H1 (cell line): ENCODE measurements around the gene CIBAR2. TPM values are rescaled to one million over a fixed set of nuclear protein-coding genes. Genes with fewer than 3 reads are reported as not detected.

ENCODE experiments used
- CTCF ChIA-PET: fragments of 300-600 bp; sonication (Branson Sonifier 250); formaldehyde crosslinking; loops from one replicate; lab custom pipeline; 2021; ENCODE audit not compliant: partially characterized antibody; lab: Charles Lee
- POLR2A ChIA-PET: fragments of 300-600 bp; sonication (Branson Sonifier 250); formaldehyde crosslinking; loops from one replicate; lab custom pipeline; 2021; ENCODE audit warnings: inconsistent platforms; ENCODE audit not compliant: partially characterized antibody; lab: Charles Lee
- DNase-seq, 2 experiments: peaks; one replicate each; pipeline versions ENCODE4 v3.0.0 to v3.0.0-alpha.2; 2010 to 2022; ENCODE audit warnings: low spot score in 2 of 2, low read depth in 1 of 2, mixed read lengths in 1 of 2
- FAIRE-seq: peaks from 2 replicates; lab custom pipeline; 2011; peaks lifted over from hg19 to GRCh38; lab: Jason Lieb, UNC
- H2AFZ ChIP-seq: 2 replicates; pipeline ENCODE4 v1.8.1; 2012; ENCODE audit warnings: low read length, inconsistent platforms
- H2AK5ac ChIP-seq: 2 replicates; pipeline ENCODE4 v1.6.1; 2013; ENCODE audit warnings: low read depth, low read length
- H2BK120ac ChIP-seq: replicated peaks from 2 replicates; pipeline ENCODE3; 2013; ENCODE audit warnings: low read depth, low read length, inconsistent platforms
- H2BK12ac ChIP-seq: 2 replicates; pipeline ENCODE4 v1.6.1; 2013; ENCODE audit warnings: low read depth, low read length
- H2BK15ac ChIP-seq: 2 replicates; pipeline ENCODE4 v1.6.1; 2013; ENCODE audit warnings: low read length
- H2BK20ac ChIP-seq: 2 replicates; pipeline ENCODE4 v1.6.1; 2013; ENCODE audit warnings: low read length
- H2BK5ac ChIP-seq: 2 replicates; pipeline ENCODE4 v1.6.1; 2013; ENCODE audit warnings: low read depth, low read length
- H3K14ac ChIP-seq: 2 replicates; pipeline ENCODE4 v1.6.1; 2013; ENCODE audit warnings: inconsistent platforms; ENCODE audit not compliant: insufficient read length
- H3K18ac ChIP-seq: 2 replicates; pipeline ENCODE4 v1.6.1; 2013; ENCODE audit warnings: low read length; ENCODE audit errors: extremely low read depth
- H3K23ac ChIP-seq: 2 replicates; pipeline ENCODE4 v1.6.1; 2013; ENCODE audit warnings: inconsistent platforms; ENCODE audit not compliant: insufficient read length
- H3K23me2 ChIP-seq: 2 replicates; pipeline ENCODE4 v1.6.1; 2013; ENCODE audit warnings: low read depth, low read length
- H3K27ac ChIP-seq: 2 replicates; pipeline ENCODE4 v1.6.1; 2011; ENCODE audit warnings: low read depth, low read length, inconsistent platforms
- H3K27me3 ChIP-seq, 4 experiments: replicated peaks in 1 of 4; 1 replicate in 1 of 4; 2 replicates in 3 of 4; pipeline versions ENCODE4 v1.6.1 to v1.8.1; 2011 to 2013; ENCODE audit warnings: low read length in 3 of 4, mild to moderate bottlenecking in 3 of 4, inconsistent platforms in 2 of 4, mixed read lengths in 2 of 4, moderate library complexity in 1 of 4; ENCODE audit not compliant: control insufficient read depth in 3 of 4, insufficient read depth in 3 of 4; ENCODE audit errors: extremely low read depth in 1 of 4
- H3K36me3 ChIP-seq, 4 experiments: 2 replicates each; pipeline versions ENCODE4 v1.6.1 to v1.8.1; 2011 to 2013; ENCODE audit warnings: mild to moderate bottlenecking in 4 of 4, low read length in 3 of 4, moderate library complexity in 2 of 4, control low read depth in 1 of 4, inconsistent platforms in 1 of 4; ENCODE audit not compliant: insufficient read depth in 4 of 4, control insufficient read depth in 2 of 4
- H3K4ac ChIP-seq: replicated peaks from 2 replicates; pipeline ENCODE3; 2013; ENCODE audit warnings: low read length, low read depth, mixed read lengths, inconsistent platforms; ENCODE audit not compliant: insufficient read length
- H3K4me1 ChIP-seq, 4 experiments: replicated peaks in 1 of 4; 1 replicate in 1 of 4; 2 replicates in 3 of 4; pipeline versions ENCODE4 v1.6.1 to v1.8.1; 2011 to 2013; ENCODE audit warnings: low read length in 3 of 4, inconsistent platforms in 2 of 4, mixed read lengths in 1 of 4; ENCODE audit not compliant: insufficient read depth in 4 of 4, control insufficient read depth in 3 of 4
- H3K4me2 ChIP-seq, 2 experiments: 2 replicates each; pipeline versions ENCODE4 v1.6.1 to v1.8.1; 2011 to 2013; ENCODE audit warnings: low read depth in 2 of 2, low read length in 2 of 2, control low read depth in 1 of 2, inconsistent platforms in 1 of 2, mild to moderate bottlenecking in 1 of 2; ENCODE audit not compliant: insufficient read depth in 1 of 2
- H3K4me3 ChIP-seq, 4 experiments: fragments of 200-600, 300-600 bp in 1 of 4; sonication (generic), shearing (Covaris generic), sonication (Bioruptor Twin) in 1 of 4; 2 replicates each; pipeline versions ENCODE4 v1.5.1 to v1.8.1; 2011 to 2016; ENCODE audit warnings: low read length in 4 of 4, low read depth in 3 of 4, control low read depth in 2 of 4, inconsistent platforms in 2 of 4, mild to moderate bottlenecking in 2 of 4, mixed read lengths in 1 of 4, moderate library complexity in 1 of 4; ENCODE audit not compliant: insufficient read depth in 2 of 4; ENCODE audit errors: extremely low read depth in 1 of 4
- H3K56ac ChIP-seq: replicated peaks from 2 replicates; pipeline ENCODE3; 2013; ENCODE audit warnings: low read depth, mild to moderate bottlenecking, mixed read lengths, low read length, inconsistent platforms; ENCODE audit not compliant: insufficient read length
- H3K79me1 ChIP-seq: 2 replicates; pipeline ENCODE4 v1.6.1; 2013; ENCODE audit warnings: low read depth, low read length, control low read depth
- H3K79me2 ChIP-seq, 2 experiments: 2 replicates each; pipeline versions ENCODE4 v1.6.1 to v1.8.1; 2012 to 2013; ENCODE audit warnings: low read length in 2 of 2, mild to moderate bottlenecking in 2 of 2, inconsistent platforms in 1 of 2; ENCODE audit not compliant: insufficient read depth in 2 of 2, control insufficient read depth in 1 of 2
- H3K9ac ChIP-seq, 4 experiments: replicated peaks in 1 of 4; 1 replicate in 1 of 4; 2 replicates in 3 of 4; pipeline versions ENCODE4 v1.6.1 to v1.8.1; 2011 to 2013; ENCODE audit warnings: low read depth in 3 of 4, low read length in 3 of 4, control low read depth in 2 of 4, mild to moderate bottlenecking in 2 of 4, moderate library complexity in 2 of 4, inconsistent platforms in 1 of 4; ENCODE audit errors: extremely low read depth in 1 of 4
- H3K9me3 ChIP-seq, 2 experiments: 2 replicates each; pipeline versions ENCODE4 v1.6.1 to v1.8.1; 2012 to 2013; ENCODE audit warnings: mild to moderate bottlenecking in 2 of 2, moderate library complexity in 2 of 2, control low read depth in 1 of 2, inconsistent platforms in 1 of 2, low read depth in 1 of 2, low read length in 1 of 2, mixed read lengths in 1 of 2; ENCODE audit not compliant: insufficient read depth in 2 of 2
- H4K20me1 ChIP-seq, 2 experiments: replicated peaks in 1 of 2; 2 replicates each; pipeline versions ENCODE3 to v1.8.1; 2011 to 2013; ENCODE audit warnings: inconsistent platforms in 2 of 2, low read length in 2 of 2, mild to moderate bottlenecking in 1 of 2; ENCODE audit not compliant: insufficient read depth in 2 of 2, control insufficient read depth in 1 of 2
- H4K5ac ChIP-seq: 2 replicates; pipeline ENCODE4 v1.6.1; 2013; ENCODE audit warnings: low read length, low read depth, mixed read lengths, inconsistent platforms; ENCODE audit not compliant: insufficient read length
- H4K8ac ChIP-seq: 2 replicates; pipeline ENCODE4 v1.8.0; 2013; ENCODE audit warnings: mild to moderate bottlenecking, moderate library complexity, low read length, inconsistent platforms; ENCODE audit not compliant: insufficient read depth; ENCODE audit errors: extremely low read depth
- H4K91ac ChIP-seq: replicated peaks from 2 replicates; pipeline ENCODE3; 2013; ENCODE audit warnings: low read length, mixed read lengths, inconsistent platforms; ENCODE audit not compliant: insufficient read length
- CTBP2 ChIP-seq: IDR thresholded peaks from 2 replicates; pipeline ENCODE4 v1.7.0; 2011; ENCODE audit warnings: borderline replicate concordance, mild to moderate bottlenecking, moderate library complexity, mixed read lengths, low read length; ENCODE audit not compliant: insufficient read depth, insufficient read length
- FOSL1 ChIP-seq: IDR thresholded peaks from 2 replicates; pipeline ENCODE4 v1.6.1; 2011; ENCODE audit warnings: mild to moderate bottlenecking, low read depth, low read length, moderate library complexity; ENCODE audit not compliant: insufficient read depth
- POU5F1 ChIP-seq: IDR thresholded peaks from 2 replicates; pipeline ENCODE4 v1.6.1; 2011; ENCODE audit warnings: low read depth, mild to moderate bottlenecking, low read length, moderate library complexity
- RFX5 ChIP-seq: IDR thresholded peaks from 2 replicates; pipeline ENCODE4 v1.6.1; 2011; ENCODE audit warnings: low read depth, low read length, improper control_type of control experiment, borderline replicate concordance
- SIX5 ChIP-seq: IDR thresholded peaks from 2 replicates; pipeline ENCODE4 v1.6.1; 2011; ENCODE audit warnings: mild to moderate bottlenecking, low read depth, low read length
- SUZ12 ChIP-seq: fragments of 200-600 bp; sonication (generic); IDR thresholded peaks from 2 replicates; pipeline ENCODE4 v1.6.1; 2012; ENCODE audit warnings: mild to moderate bottlenecking, inconsistent platforms, low read length, moderate library complexity, mixed read lengths
- WGBS, 2 experiments: shearing (Covaris generic) in 1 of 2; methylation state at CpG; one replicate each; pipeline versions ENCODE4 v1.1.6 to v1.1.7; 2013 to 2015; ENCODE audit warnings: low lambda C conversion rate in 2 of 2, mixed read lengths in 2 of 2, inconsistent platforms in 1 of 2, low coverage in 1 of 2, missing lambda C conversion rate in 1 of 2; ENCODE audit not compliant: insufficient replicate concordance in 2 of 2, insufficient coverage in 1 of 2, insufficient read length in 1 of 2; ENCODE audit errors: extremely low coverage in 1 of 2, missing lambda C conversion rate in 1 of 2; 5-methylcytosine and 5-hydroxymethylcytosine counted together
- polyA plus RNA-seq, 7 experiments: library from polyadenylated mRNA; depleted of rRNA in 3 of 7; stranded (reverse) in 5 of 7; unstranded in 2 of 7; fragments of >200 nt in 5 of 7; fragments of 200-250 nt in 2 of 7; gene quantifications; 1 replicate in 5 of 7; 2 replicates in 1 of 7; 4 replicates in 1 of 7; pipeline versions ENCODE4 v1.2.1 to v1.2.3, GENCODE V29; 2011 to 2013; ENCODE audit warnings: missing spikeins in 2 of 7, mixed read lengths in 2 of 7
- total RNA-seq: library from RNA; stranded (reverse); fragmentation: NEBNext Ultra II Directional; extraction: Animal tissue kit (Norgen Biotek cat#: 25700); gene quantifications from 2 replicates; pipeline ENCODE4 v1.2.1, GENCODE V29; 2021
- TF ChIP-seq, protein P1 (sequence below): IDR thresholded peaks from 2 replicates; pipeline ENCODE4 v1.6.1; 2011; ENCODE audit warnings: low read depth, mild to moderate bottlenecking, low read length; ENCODE audit not compliant: insufficient read depth

The CIBAR2 gene
- total and polyA plus RNA-seq, 2 of the 8 experiments (the other 6 are each of a cell fraction or from before 2014, with no cell fraction given), result 0.18 TPM; not detected in 1

DNA sequence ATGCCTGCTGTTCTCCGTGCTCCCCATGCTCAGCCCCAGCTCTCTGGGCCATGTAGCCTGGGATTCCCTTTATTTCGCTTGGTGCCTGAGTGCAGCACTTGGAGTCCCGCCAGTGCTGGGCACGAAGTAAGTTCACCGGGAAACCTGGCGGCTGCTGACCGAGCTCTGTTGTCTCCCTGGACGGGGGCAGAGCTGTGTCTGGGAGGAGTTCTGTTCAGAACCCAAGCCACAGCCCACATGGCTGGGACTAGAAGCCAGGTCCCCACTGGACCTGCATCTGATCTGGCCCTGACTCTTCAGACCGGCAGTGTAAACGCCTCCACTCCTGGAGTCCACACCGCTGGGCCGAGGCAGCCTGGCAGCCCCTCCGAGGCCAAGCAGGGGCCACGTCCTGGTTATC, 37.5 kb upstream of the CIBAR2 start:
- Histone ChIP-seq H2AK5ac (no peak overlapping the region), H3K4ac (no peak overlapping the region), H3K4me1 (peaks cover 0 to 2% (median 0%) of the 10 kb centered on the region in 4 experiments; a peak in 2 of 7 replicates), H3K9me3 (no peaks in the 10 kb centered on the region), H3K9ac (no peak overlapping the region), H3K79me1 (no peaks in the 10 kb centered on the region), H3K18ac (no peak overlapping the region), H3K4me2 (no peak overlapping the region), H2BK12ac (no peak overlapping the region), H2AFZ (no peak overlapping the region), H3K56ac (no peak overlapping the region), H3K27ac (no peak overlapping the region), H4K8ac (no peak overlapping the region), H2BK5ac (no peak overlapping the region), H4K91ac (no peak overlapping the region), H2BK120ac (no peak overlapping the region), H4K20me1 (no peaks in the 10 kb centered on the region), H3K23me2 (0 out of 2 replicates have a peak, but pooled peaks cover 3% of the 10 kb centered on the region), H3K36me3 (no peaks in the 10 kb centered on the region), H3K27me3 (no peaks in the 10 kb centered on the region), H3K14ac (no peak overlapping the region), H3K4me3 (no peak overlapping the region), H2BK20ac (no peak overlapping the region), H4K5ac (no peak overlapping the region), H2BK15ac (0 out of 2 replicates have a peak overlapping the region, but pooled peaks have one; percentile 8), H3K79me2 (no peaks in the 10 kb centered on the region), H3K23ac (no peak overlapping the region)
- TF ChIP-seq FOSL1 (no peak), CTBP2 (no peak), SUZ12 (no peak), RFX5 (no peak), POU5F1 (no peak), SIX5 (no peak)
- TF ChIP-seq, protein P1, sequence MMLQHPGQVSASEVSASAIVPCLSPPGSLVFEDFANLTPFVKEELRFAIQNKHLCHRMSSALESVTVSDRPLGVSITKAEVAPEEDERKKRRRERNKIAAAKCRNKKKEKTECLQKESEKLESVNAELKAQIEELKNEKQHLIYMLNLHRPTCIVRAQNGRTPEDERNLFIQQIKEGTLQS, result no peak
- WGBS, 2 experiments, result 90% methylated on average over 14 of the region's 14 CpGs; no CpG with 5 or more reads in 1 of the 2 experiments
- DNase-seq (no peak), FAIRE-seq (no peak)
- ChIA-PET POLR2A (no interaction called here), CTCF (interaction anchor here (0.6 to 2.8 kb wide), 9 partner anchors 9 to 1062 kb away, joined by 3 to 9 read pairs (median 3); no protein-coding TSS in a partner anchor)
